Activated T-helper 2 cell treated with anti-CD3 and anti-CD28 coated beads, Interferon-gamma antibody, Interleukin-2, Interleukin-4, amounts not matched to agents 10 μg/mL and 5 μg/mL and 100 μg/mL, durations not matched to agents 14 hours and 24 hours and 36 hours (primary cell): Measurements from ENCODE around the gene ABHD3. TPM values are rescaled to one million over a fixed set of nuclear protein-coding genes. Genes with fewer than 3 reads are reported as not detected.
A peak's percentile ranks its signal among the peaks of the same experiment; 100 is the strongest.
"Not testable (repeated sequence)": the region's sequence is repeated elsewhere in the genome, so short reads cannot be mapped to it uniquely, and the experiment has no call there.

ENCODE experiments used
- DNase-seq: peaks from one replicate; pipeline ENCODE4 v3.0.0; 2021; ENCODE audit warnings: low spot score
- H3K27ac Mint-ChIP-seq: one replicate; pipeline ENCODE4 v1.8.0; 2021; ENCODE audit warnings: mixed read lengths
- H3K27me3 Mint-ChIP-seq: one replicate; pipeline ENCODE4 v1.8.0; 2021; ENCODE audit warnings: low read depth, mixed read lengths
- H3K36me3 Mint-ChIP-seq: one replicate; pipeline ENCODE4 v1.8.0; 2021; ENCODE audit warnings: low read depth, mixed read lengths
- H3K4me1 Mint-ChIP-seq: one replicate; pipeline ENCODE4 v1.8.0; 2021; ENCODE audit warnings: low read depth, mixed read lengths
- H3K4me3 Mint-ChIP-seq: one replicate; pipeline ENCODE4 v1.8.0; 2021; ENCODE audit warnings: low read depth, mild to moderate bottlenecking, moderate library complexity, mixed read lengths
- H3K9me3 Mint-ChIP-seq: one replicate; pipeline ENCODE4 v1.8.0; 2021; ENCODE audit warnings: mixed read lengths
- intact Hi-C: fragments of 100-400 bp; cut with micrococcal nuclease; formaldehyde crosslinking; loops from one replicate; pipeline ENCODE4 v1.15.1; 2023
- total RNA-seq: library from RNA; stranded (reverse); gene quantifications from 2 replicates; pipeline ENCODE4 v1.2.3, GENCODE V29; 2022

Gene ABHD3
- total RNA-seq, 1 donor from 2014 or later, result 31.2 TPM

DNA sequence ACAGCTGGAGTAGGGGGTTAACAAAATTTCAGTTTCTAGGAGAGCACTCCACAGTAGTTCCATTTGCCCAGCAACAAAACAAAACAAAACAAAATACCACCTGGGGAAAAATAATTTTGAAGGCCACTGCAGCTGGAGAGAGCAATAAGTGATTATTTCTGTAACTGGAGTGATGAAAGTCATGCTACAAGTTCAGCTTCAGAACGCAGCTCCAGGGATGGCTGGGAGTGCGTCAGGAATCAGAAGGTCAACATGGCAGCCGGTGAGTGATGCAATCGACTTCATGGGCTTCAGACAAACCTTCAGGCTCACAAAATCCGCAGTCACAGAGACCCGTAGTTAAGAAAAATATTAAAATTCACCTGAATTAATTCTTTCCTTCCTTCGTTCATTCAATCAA is 41.0 kb downstream of the ABHD3 start:
- no peaks in the 10 kb centered on the region for H3K9me3 Mint-ChIP-seq
- H3K27ac Mint-ChIP-seq, result no peak overlapping the region
- no peak for DNase-seq
- no peak overlapping the region for H3K4me3 Mint-ChIP-seq
- peaks cover 30% of the 10 kb centered on the region for H3K36me3 Mint-ChIP-seq
- intact Hi-C loops, result no loop called here
- no peaks in the 10 kb centered on the region for H3K27me3 Mint-ChIP-seq
- H3K4me1 Mint-ChIP-seq, result peaks cover 5% of the 10 kb centered on the region

DNA sequence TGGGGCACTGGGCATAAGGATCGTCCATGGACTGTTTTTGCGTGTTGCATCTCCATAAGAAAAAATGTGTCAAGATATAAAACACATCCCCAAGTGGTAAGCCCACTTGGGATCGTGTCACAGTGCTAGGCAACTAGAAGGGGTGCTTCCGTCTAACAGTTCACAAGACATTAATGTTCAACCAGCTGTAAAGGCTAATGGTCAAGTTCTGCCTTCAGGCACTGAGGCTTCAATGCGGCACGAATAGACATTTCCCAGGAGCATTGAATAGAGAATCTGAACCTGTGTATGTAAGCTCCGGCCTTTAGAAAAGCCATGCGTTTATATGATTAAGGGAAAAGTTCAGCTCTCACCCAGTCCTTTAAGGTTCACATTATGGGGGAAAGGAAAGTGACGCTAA is 42.0 kb downstream of the ABHD3 start:
- H3K27me3 Mint-ChIP-seq, result no peaks in the 10 kb centered on the region
- intact Hi-C loops, result no loop called here

DNA sequence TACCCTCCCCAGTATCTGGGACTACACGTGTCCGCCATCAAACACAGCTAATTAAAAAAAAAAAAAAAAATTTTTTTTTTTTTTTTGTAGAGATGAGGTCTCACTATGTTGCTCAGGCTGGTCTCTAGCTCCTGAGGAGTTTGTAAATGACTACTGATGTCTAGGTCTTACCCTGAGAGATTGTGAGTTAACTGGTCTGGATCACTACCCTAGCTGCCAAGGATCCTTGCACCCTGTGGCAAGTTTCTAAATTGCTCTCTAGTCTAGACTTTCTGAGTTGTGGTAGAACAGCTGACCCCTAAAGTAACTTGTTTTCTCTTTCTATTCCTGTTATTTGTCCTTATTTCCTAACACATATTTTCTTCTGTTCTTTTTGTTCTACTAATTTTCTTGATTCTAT is 44.5 kb downstream of the ABHD3 start:
- no peak for DNase-seq
- H3K4me3 Mint-ChIP-seq, result no peak overlapping the region
- no peaks in the 10 kb centered on the region for H3K9me3 Mint-ChIP-seq
- intact Hi-C loops, result no loop called here
- no peak overlapping the region for H3K27ac Mint-ChIP-seq
- peaks cover 43% of the 10 kb centered on the region for H3K36me3 Mint-ChIP-seq
- H3K27me3 Mint-ChIP-seq, result no peaks in the 10 kb centered on the region
- H3K4me1 Mint-ChIP-seq, result peaks cover 5% of the 10 kb centered on the region

More for the DNA sequence above, 42.0 kb downstream of the ABHD3 start:
- H3K4me1 Mint-ChIP-seq, result peaks cover 5% of the 10 kb centered on the region
- DNase-seq, result no peak
- no peak overlapping the region for H3K4me3 Mint-ChIP-seq
- H3K36me3 Mint-ChIP-seq, result peaks cover 31% of the 10 kb centered on the region
- no peak overlapping the region for H3K27ac Mint-ChIP-seq
- no peaks in the 10 kb centered on the region for H3K9me3 Mint-ChIP-seq

DNA sequence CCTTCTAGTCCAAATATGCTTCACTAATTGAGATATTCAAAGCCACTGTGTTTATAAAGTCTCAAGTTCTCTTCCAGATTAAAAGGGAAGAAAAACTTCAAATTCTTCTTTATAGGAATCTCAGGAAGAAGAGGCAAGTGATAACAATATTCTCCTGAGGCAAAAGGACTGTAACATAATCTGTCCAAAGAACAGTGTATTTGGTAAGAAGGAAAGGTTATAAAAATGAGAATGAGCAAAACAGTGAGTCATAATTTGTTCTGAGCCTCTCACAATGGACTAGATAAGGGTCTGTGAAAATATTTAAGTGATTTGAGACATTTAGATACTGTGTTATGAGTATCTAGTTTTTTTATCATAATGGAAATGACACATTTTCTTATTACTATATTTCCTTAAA is 48.2 kb downstream of the ABHD3 start:
- H3K36me3 Mint-ChIP-seq, result peaks cover 42% of the 10 kb centered on the region
- peaks cover 7% of the 10 kb centered on the region for H3K4me1 Mint-ChIP-seq
- H3K4me3 Mint-ChIP-seq, result no peak overlapping the region
- no peaks in the 10 kb centered on the region for H3K9me3 Mint-ChIP-seq
- no peak overlapping the region for H3K27ac Mint-ChIP-seq
- H3K27me3 Mint-ChIP-seq, result no peaks in the 10 kb centered on the region
- intact Hi-C loops, result no loop called here
- no peak for DNase-seq

DNA sequence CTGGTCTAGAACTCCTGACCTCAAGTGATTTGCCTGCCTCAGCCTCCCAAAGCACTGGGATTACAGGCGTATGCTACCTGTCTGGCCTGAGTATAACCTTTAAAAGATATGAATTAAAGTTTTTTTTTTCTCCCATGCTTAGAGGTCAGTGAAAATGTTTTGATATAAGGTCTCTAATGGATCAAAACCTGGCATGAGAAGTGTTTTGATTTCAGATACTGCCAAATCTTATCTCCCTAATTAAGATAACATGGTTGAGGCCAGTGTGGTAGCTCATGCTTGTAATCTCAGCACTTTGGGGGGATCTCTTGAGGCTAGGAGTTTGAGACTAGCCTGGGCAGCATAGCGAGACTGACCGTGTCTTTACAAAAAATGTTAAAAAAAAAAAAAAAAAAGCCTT is 51.2 kb downstream of the ABHD3 start:
- peaks cover 39% of the 10 kb centered on the region for H3K36me3 Mint-ChIP-seq
- H3K4me3 Mint-ChIP-seq, result no peak overlapping the region
- intact Hi-C loops, result no loop called here

DNA sequence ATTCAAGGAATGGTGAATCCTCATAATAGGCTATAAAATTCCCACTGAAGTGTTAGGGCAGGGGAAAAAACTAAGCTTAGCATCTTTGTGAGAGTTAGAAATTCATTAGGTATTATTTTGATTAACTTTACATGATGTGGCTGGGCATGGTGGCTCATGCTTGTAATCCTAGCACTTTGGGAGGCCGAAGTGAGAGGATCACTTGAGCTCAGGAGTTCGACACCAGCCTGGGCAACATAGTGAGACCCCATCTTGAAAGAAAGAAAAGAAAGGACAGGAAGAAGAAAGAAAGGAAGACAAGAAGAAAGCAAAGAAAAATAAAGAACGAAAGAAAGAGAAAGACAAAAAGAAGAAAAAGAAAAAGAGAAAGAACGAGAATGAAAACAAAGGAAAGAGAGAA is 52.5 kb downstream of the ABHD3 start:
- peaks cover 2% of the 10 kb centered on the region for H3K4me1 Mint-ChIP-seq
- intact Hi-C loops, result no loop called here
- H3K9me3 Mint-ChIP-seq, result no peaks in the 10 kb centered on the region
- H3K36me3 Mint-ChIP-seq, result peaks cover 35% of the 10 kb centered on the region
- H3K27ac Mint-ChIP-seq, result no peak overlapping the region
- H3K27me3 Mint-ChIP-seq, result no peaks in the 10 kb centered on the region
- DNase-seq, result no peak
- H3K4me3 Mint-ChIP-seq, result no peak overlapping the region

More for the DNA sequence above, 51.2 kb downstream of the ABHD3 start:
- DNase-seq, result no peak
- no peaks in the 10 kb centered on the region for H3K27me3 Mint-ChIP-seq
- H3K27ac Mint-ChIP-seq, result no peak overlapping the region
- H3K4me1 Mint-ChIP-seq, result peaks cover 2% of the 10 kb centered on the region
- H3K9me3 Mint-ChIP-seq, result no peaks in the 10 kb centered on the region

DNA sequence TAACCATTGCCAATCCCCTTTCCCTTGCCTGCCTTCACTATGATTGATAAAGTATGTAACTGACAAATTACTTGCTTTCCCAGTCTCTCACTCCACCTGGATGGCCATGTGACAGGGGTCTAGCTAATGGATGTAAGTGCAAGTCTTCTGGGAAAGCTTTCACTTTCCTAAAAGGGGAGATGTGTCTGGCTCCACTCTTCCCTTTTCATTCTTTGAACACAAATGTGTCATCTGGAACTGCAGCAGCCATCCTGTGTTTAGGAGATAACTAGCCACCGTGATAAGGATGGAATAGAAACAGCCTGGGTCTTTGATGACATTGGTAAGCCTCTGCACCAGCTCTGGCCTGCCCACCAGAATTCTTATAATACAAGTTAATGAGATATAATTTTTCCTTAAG is 54.3 kb downstream of the ABHD3 start:
- peaks cover 27% of the 10 kb centered on the region for H3K36me3 Mint-ChIP-seq
- H3K4me1 Mint-ChIP-seq, result peaks cover 2% of the 10 kb centered on the region
- intact Hi-C loops, result no loop called here
- H3K9me3 Mint-ChIP-seq, result no peaks in the 10 kb centered on the region
- no peak overlapping the region for H3K27ac Mint-ChIP-seq
- DNase-seq, result no peak
- no peak overlapping the region for H3K4me3 Mint-ChIP-seq
- H3K27me3 Mint-ChIP-seq, result no peaks in the 10 kb centered on the region

DNA sequence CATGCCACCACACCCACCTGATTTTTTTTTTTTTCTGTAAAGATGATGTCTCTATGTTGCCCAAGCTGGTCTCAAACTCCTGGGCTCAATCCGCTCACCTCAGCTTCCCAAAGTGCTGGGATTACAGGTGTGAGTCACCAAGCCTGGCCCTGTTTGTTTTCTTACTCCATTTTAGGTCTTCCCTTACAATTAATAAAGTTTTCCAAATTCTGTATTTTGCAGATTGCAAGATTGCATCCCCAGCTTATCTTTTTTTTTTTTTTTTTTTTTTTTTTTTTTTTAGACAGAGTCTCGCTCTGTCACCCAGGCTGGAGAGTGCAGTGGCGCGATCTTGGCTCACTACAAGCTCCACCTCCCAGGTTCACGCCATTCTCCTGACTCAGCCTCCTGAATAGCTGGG is 64.2 kb downstream of the ABHD3 start:
- H3K9me3 Mint-ChIP-seq, DNase-seq, H3K27me3 Mint-ChIP-seq, H3K27ac Mint-ChIP-seq, intact Hi-C loops, H3K4me3 Mint-ChIP-seq, H3K4me1 Mint-ChIP-seq: not testable (repeated sequence)
- peaks cover 20% of the 10 kb centered on the region for H3K36me3 Mint-ChIP-seq

DNA sequence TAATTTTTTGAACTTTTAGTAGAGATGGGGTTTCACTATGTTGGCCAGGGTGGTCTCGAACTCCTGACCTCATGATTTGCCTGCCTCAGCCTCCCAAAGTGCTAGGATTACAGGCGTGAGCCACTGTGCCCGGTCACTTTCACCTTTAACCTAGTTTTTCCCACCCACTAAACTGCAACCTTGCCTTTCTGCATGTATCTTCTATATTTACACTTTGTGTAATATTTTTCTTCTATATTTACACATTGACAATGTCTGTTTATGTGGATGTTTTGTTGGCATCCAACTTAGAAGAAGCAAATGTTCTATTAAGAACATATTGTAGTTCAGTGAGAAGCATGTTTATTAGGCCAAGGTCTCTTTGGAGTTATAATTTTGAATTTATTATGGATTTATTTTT is 65.8 kb downstream of the ABHD3 start:
- Mint-ChIP-seq H3K27me3 (no peaks in the 10 kb centered on the region), H3K4me3 (no peak overlapping the region), H3K9me3 (no peaks in the 10 kb centered on the region), H3K27ac (no peak overlapping the region), H3K4me1 (peaks cover 3% of the 10 kb centered on the region), H3K36me3 (peaks cover 27% of the 10 kb centered on the region)
- DNase-seq, result no peak
- intact Hi-C loops, result no loop called here

DNA sequence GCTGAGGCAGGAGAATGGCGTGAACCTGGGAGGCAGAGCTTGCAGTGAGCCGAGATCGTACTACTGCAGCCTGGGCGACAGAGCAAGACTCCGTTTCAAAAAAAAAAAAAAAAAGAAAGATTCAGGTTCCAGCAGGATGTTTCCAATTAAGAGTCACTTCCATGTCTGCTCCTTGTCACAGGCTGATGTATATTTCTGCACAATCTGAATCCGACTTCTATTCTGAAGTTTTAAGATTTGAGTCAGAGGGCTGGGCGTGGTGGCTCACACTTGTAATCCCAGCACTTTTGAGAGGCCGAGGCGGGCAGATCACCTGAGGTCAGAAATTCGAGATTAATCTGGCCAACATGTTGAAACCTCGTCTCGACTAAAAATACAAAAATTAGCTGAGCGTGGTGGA is 67.8 kb downstream of the ABHD3 start:
- intact Hi-C loops, result no loop called here
- Mint-ChIP-seq H3K9me3 (no peaks in the 10 kb centered on the region), H3K36me3 (peaks cover 41% of the 10 kb centered on the region), H3K27ac (no peak overlapping the region), H3K4me1 (peaks cover 3% of the 10 kb centered on the region), H3K4me3 (no peak overlapping the region), H3K27me3 (no peaks in the 10 kb centered on the region)
- no peak for DNase-seq

DNA sequence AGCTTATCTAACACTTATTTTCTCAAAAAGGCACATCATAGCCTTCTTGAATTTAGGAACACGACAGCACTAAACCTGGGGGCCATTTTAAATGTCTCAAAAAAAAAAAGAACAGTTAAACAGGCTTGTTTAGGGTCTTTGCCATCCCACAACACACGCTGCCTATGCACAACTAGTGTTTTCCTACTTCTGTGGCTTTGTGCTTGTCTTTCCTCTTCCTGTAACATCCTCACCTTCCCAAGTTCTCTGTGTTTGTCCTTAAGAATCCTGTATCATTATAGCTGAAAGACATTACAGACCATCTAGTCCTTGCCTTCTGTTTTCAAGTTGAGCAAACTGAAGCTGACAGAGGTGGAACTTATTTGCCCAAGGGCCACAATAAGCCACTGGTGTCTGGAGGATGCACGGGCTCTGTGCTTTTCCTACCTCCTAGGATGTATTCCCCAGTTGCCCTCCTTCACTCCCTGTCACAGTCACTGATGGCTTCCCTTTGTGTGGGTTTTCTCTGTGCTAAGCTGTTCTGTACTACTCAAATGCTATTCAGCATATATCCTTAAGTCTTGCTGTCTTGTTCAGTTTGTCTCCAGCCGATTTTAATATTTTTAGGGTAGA is 69.9 kb downstream of the ABHD3 start:
- Mint-ChIP-seq H3K27ac (peak overlapping the region; percentile 22), H3K4me1 (peaks cover 3% of the 10 kb centered on the region), H3K27me3 (no peaks in the 10 kb centered on the region), H3K9me3 (no peaks in the 10 kb centered on the region), H3K4me3 (no peak overlapping the region), H3K36me3 (peaks cover 51% of the 10 kb centered on the region)
- no peak for DNase-seq
- intact Hi-C loops, result no loop called here

DNA sequence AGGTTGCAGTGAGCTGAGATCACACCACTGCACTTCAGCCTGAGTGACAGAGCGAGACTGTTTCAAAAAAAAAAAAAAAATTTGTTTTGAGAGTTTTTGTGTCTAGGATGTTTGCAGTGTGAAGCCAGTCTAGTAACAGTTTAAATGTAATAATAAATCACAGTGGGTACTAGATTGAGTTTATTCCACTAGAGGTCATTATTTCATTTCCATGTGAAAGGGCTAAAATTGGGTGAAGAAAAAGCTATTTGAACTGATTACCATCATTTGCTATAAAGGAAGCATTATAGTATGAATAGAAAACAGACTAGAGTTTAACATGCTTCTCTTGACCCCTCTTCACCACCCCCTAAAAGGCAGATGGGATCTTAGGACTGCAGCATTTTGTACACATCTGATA is 72.2 kb downstream of the ABHD3 start:
- intact Hi-C loops, result no loop called here
- Mint-ChIP-seq H3K4me1 (peaks cover 12% of the 10 kb centered on the region), H3K4me3 (no peak overlapping the region), H3K27me3 (no peaks in the 10 kb centered on the region), H3K36me3 (peaks cover 67% of the 10 kb centered on the region), H3K27ac (no peak overlapping the region), H3K9me3 (no peaks in the 10 kb centered on the region)
- no peak for DNase-seq

DNA sequence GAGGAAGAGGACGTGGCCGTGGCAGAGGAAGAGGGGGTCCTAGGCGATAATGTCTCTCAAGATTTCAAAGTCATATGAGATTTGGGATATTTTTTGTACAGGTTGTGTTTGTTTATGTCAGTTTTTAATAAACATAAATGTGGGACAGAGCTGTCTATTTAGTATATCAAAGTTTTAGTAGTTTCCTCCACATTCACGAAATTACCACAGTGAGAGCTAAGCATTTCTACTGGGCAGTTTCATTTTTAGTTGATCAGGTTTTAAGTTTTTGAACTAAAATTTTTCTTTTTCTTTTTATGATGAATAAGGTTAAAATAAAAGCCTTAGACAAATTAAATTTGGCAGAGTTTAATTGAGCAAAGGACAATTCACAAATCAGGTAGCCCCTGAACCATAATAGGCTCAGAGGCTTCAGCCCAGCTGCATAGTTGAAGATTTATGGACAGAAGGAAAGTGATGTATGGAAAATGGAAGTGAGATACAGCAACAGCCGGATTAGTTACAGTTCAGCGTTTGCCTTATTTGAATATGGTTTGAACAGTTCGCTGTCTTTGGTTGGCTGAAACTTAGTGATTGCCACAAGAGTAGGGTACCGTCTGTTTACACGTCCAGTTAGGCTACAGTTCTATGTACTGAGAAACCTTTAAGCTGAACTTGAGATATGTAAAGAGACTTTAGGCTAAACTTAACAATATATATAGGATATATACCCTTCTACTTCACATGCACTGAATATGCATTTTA is 75.3 kb downstream of the ABHD3 start:
- Mint-ChIP-seq H3K4me3 (no peak overlapping the region), H3K9me3 (no peaks in the 10 kb centered on the region), H3K27ac (peak overlapping the region; percentile 6), H3K27me3 (no peaks in the 10 kb centered on the region), H3K36me3 (peaks cover 74% of the 10 kb centered on the region), H3K4me1 (peaks cover 16% of the 10 kb centered on the region)
- DNase-seq, result no peak
- intact Hi-C loops, result no loop called here
